Measurements from ENCODE around the gene TMEM217.

DNA sequence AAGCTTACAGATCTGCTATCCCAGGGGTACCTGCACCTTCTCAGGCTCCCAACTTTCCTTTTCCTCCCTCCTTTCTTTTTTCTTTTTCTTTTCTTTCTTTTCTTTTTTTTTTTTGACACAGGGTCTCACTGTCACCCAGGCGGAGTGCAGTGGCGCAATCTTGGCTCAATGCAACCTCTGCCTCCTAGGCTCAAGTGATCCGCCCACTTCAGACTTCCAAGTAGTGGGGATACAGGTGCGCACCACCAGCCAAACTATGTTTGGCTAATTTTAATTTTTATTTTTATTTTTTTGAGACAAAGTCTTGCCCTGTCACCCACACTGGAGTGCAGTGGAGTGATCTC, 52.0 kb downstream of the TMEM217 start:
- TF ChIP-seq, protein P1, sequence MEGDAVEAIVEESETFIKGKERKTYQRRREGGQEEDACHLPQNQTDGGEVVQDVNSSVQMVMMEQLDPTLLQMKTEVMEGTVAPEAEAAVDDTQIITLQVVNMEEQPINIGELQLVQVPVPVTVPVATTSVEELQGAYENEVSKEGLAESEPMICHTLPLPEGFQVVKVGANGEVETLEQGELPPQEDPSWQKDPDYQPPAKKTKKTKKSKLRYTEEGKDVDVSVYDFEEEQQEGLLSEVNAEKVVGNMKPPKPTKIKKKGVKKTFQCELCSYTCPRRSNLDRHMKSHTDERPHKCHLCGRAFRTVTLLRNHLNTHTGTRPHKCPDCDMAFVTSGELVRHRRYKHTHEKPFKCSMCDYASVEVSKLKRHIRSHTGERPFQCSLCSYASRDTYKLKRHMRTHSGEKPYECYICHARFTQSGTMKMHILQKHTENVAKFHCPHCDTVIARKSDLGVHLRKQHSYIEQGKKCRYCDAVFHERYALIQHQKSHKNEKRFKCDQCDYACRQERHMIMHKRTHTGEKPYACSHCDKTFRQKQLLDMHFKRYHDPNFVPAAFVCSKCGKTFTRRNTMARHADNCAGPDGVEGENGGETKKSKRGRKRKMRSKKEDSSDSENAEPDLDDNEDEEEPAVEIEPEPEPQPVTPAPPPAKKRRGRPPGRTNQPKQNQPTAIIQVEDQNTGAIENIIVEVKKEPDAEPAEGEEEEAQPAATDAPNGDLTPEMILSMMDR (IDR thresholded peaks at IDR 0.05; ENCODE audit: insufficient read depth, low read length, poor library complexity, severe bottlenecking): no peak
- no peak for TF ChIP-seq EZH2phosphoT487 (conservative IDR thresholded peaks at IDR 0.05; ENCODE audit: low read length)

All from SU-DHL-6 (cell line).